CD4-positive, CD25-positive, alpha-beta regulatory T cell (primary cell): ENCODE results near the gene KIF20A. TPM values are rescaled to one million over a fixed set of nuclear protein-coding genes. Genes with fewer than 3 reads are reported as not detected.

Experiments used
- ATAC-seq, 2 donors: fragments of 150-1000 bp; cut with Tn5 transposase; one replicate each; pipeline ENCODE4 v1.10.0; 2021; ENCODE audit warnings: low read depth in 2 of 2, moderate number of reproducible peaks in 2 of 2, moderate library complexity in 1 of 2
- DNase-seq, 3 donors: peaks; one replicate each; pipeline versions ENCODE4 v3.0.0 to v3.0.0-alpha.2; 2012 to 2022; ENCODE audit warnings: mixed read lengths in 1 of 3
- H3K27ac ChIP-seq: one replicate; pipeline ENCODE4 v1.7.0; 2013; ENCODE audit warnings: mild to moderate bottlenecking, low read length; ENCODE audit not compliant: insufficient read depth, poor library complexity, severe bottlenecking
- H3K27me3 ChIP-seq: one replicate; pipeline ENCODE4 v1.7.0; 2013; ENCODE audit warnings: low read length; ENCODE audit not compliant: control insufficient read depth, insufficient read depth
- H3K36me3 ChIP-seq: one replicate; pipeline ENCODE4 v1.7.0; 2013; ENCODE audit warnings: mild to moderate bottlenecking, low read length, moderate library complexity; ENCODE audit not compliant: control insufficient read depth, insufficient read depth
- H3K4me1 ChIP-seq: 2 replicates; pipeline ENCODE4 v1.7.0; 2013; ENCODE audit warnings: mild to moderate bottlenecking, low read length; ENCODE audit not compliant: insufficient read depth, control insufficient read depth, poor library complexity, severe bottlenecking
- H3K4me3 ChIP-seq: one replicate; pipeline ENCODE4 v1.7.0; 2013; ENCODE audit warnings: low read depth, mild to moderate bottlenecking, low read length, moderate library complexity
- H3K9me3 ChIP-seq, 2 experiments: 1 replicate in 1 of 2; 2 replicates in 1 of 2; pipeline ENCODE4 v1.7.0; 2013; ENCODE audit warnings: low read length in 2 of 2, mild to moderate bottlenecking in 1 of 2, moderate library complexity in 1 of 2; ENCODE audit not compliant: control insufficient read depth in 2 of 2
- H3K27ac Mint-ChIP-seq, 3 donors: one replicate each; pipeline ENCODE4 v1.8.0; 2020 to 2022; ENCODE audit warnings: mild to moderate bottlenecking in 3 of 3, mixed read lengths in 3 of 3, moderate library complexity in 2 of 3
- H3K27me3 Mint-ChIP-seq: one replicate; pipeline ENCODE4 v1.8.0; 2022; ENCODE audit warnings: mild to moderate bottlenecking, mixed read lengths
- H3K36me3 Mint-ChIP-seq: one replicate; pipeline ENCODE4 v1.8.0; 2020; ENCODE audit warnings: mixed read lengths
- H3K4me1 Mint-ChIP-seq, 4 donors: one replicate each; pipeline ENCODE4 v1.8.0; 2020 to 2022; ENCODE audit warnings: mixed read lengths in 4 of 4, mild to moderate bottlenecking in 1 of 4
- H3K4me3 Mint-ChIP-seq, 4 donors: one replicate each; pipeline ENCODE4 v1.8.0; 2020 to 2022; ENCODE audit warnings: mild to moderate bottlenecking in 4 of 4, mixed read lengths in 4 of 4, moderate library complexity in 3 of 4
- H3K9me3 Mint-ChIP-seq, 7 donors: one replicate each; pipeline ENCODE4 v1.8.0; 2020 to 2022; ENCODE audit warnings: mixed read lengths in 7 of 7, mild to moderate bottlenecking in 3 of 7, moderate library complexity in 2 of 7
- polyA plus RNA-seq, 4 donors: library from polyadenylated mRNA; unstranded; fragments of 300-500 nt; fragmentation: Illumina TruSeq; gene quantifications; one replicate each; pipeline ENCODE4 v1.2.3, GENCODE V29; 2021
- total RNA-seq: library from RNA; stranded (reverse); gene quantifications from one replicate; pipeline ENCODE4 v1.2.3, GENCODE V29; 2022

Gene KIF20A
- total and polyA plus RNA-seq, 5 donors from 2014 or later: 0.29 to 1.1 (median 0.60) TPM

- ATAC-seq: no peak
- no peak for DNase-seq
- peaks cover 13% of the 10 kb centered on the region for H3K27me3 ChIP-seq
- no peak overlapping the region for H3K4me3 ChIP-seq
- H3K4me3 Mint-ChIP-seq: no peak overlapping the region
- H3K4me1 Mint-ChIP-seq: no peaks in the 10 kb centered on the region
- no peaks in the 10 kb centered on the region for H3K36me3 ChIP-seq
- peaks cover 0 to 2% (median 0%) of the 10 kb centered on the region in 7 donors for H3K9me3 Mint-ChIP-seq
- H3K9me3 ChIP-seq: no peaks in the 10 kb centered on the region
- no peak overlapping the region for H3K27ac ChIP-seq
- H3K27ac Mint-ChIP-seq: no peak overlapping the region
- H3K27me3 Mint-ChIP-seq: peaks cover 48% of the 10 kb centered on the region
- no peaks in the 10 kb centered on the region for H3K36me3 Mint-ChIP-seq
- H3K4me1 ChIP-seq: no peaks in the 10 kb centered on the region
These were observed 55.7 kb downstream of the KIF20A start for GRCh38 chr5:138234651-138235050.

Other genes starting within 250 kb of the KIF20A start
- 65.8 TPM for gene FAM13B, start 146.0 kb upstream of the KIF20A start, total RNA-seq
- gene FAM13B, start 146.0 kb upstream of the KIF20A start, polyA plus RNA-seq: 10 to 100 TPM; 18.3 to 23.6 (median 19.8) TPM
- not detected for gene WNT8A, start 95.1 kb upstream of the KIF20A start, total RNA-seq
- not detected for gene WNT8A, start 95.1 kb upstream of the KIF20A start, polyA plus RNA-seq
- not detected for gene NME5, start 39.7 kb upstream of the KIF20A start, total RNA-seq
- gene NME5, start 39.7 kb upstream of the KIF20A start, polyA plus RNA-seq: not detected
- 20.9 TPM for gene BRD8, start 482 bp upstream of the KIF20A start, total RNA-seq
- 10 to 100 TPM; 19.5 to 32.9 (median 21.4) TPM for gene BRD8, start 482 bp upstream of the KIF20A start, polyA plus RNA-seq
- 19.4 TPM for gene CDC23, start 34.2 kb downstream of the KIF20A start, total RNA-seq
- 10 to 100 TPM; 14.7 to 28.5 (median 24.4) TPM for gene CDC23, start 34.2 kb downstream of the KIF20A start, polyA plus RNA-seq
- gene GFRA3, start 95.5 kb downstream of the KIF20A start, total RNA-seq: not detected
- not detected for gene GFRA3, start 95.5 kb downstream of the KIF20A start, polyA plus RNA-seq
- gene CDC25C, start 152.7 kb downstream of the KIF20A start, total RNA-seq: 0.37 TPM
- under 1 TPM in 3 of 4 donors, not detected in 1; 0.22 to 0.64 (median 0.27) TPM for gene CDC25C, start 152.7 kb downstream of the KIF20A start, polyA plus RNA-seq
- 57.0 TPM for gene FAM53C, start 159.2 kb downstream of the KIF20A start, total RNA-seq
- gene FAM53C, start 159.2 kb downstream of the KIF20A start, polyA plus RNA-seq: 10 to 100 TPM; 20.4 to 28.9 (median 24.6) TPM
- gene KDM3B, start 173.6 kb downstream of the KIF20A start, total RNA-seq: 77.1 TPM
- gene KDM3B, start 173.6 kb downstream of the KIF20A start, polyA plus RNA-seq: 10 to 100 TPM; 12.8 to 15.4 (median 13.5) TPM